Esophagus muscularis mucosa (tissue), 4 donors: ENCODE results near the gene FGFR1OP2. TPM values are rescaled to one million over a fixed set of nuclear protein-coding genes. Genes with fewer than 3 reads are reported as not detected.

Experiments used
- DNase-seq: peaks from one replicate; pipeline ENCODE4 v3.0.0-alpha.2; 2017; ENCODE audit errors: extremely low spot score
- H3K27ac ChIP-seq, 4 donors: fragments of 200-600 bp; sonication (generic); replicated peaks in 1 of 4; 1 replicate in 3 of 4; 2 replicates in 1 of 4; pipeline ENCODE4 v1.5.1; 2016 to 2019; ENCODE audit warnings: mild to moderate bottlenecking in 1 of 4
- H3K27me3 ChIP-seq, 4 donors: fragments of 200-600 bp; sonication (generic); one replicate each; pipeline versions ENCODE4 v1.5.1 to v1.6.0; 2016 to 2019
- H3K36me3 ChIP-seq, 4 donors: fragments of 200-600 bp; sonication (generic); one replicate each; pipeline ENCODE4 v1.5.1; 2016 to 2019
- H3K4me1 ChIP-seq, 4 donors: fragments of 200-600 bp; sonication (generic); one replicate each; pipeline ENCODE4 v1.5.1; 2016 to 2019
- H3K4me3 ChIP-seq, 4 donors: fragments of 200-600 bp; sonication (generic); 1 replicate in 2 of 4; 2 replicates in 2 of 4; pipeline ENCODE4 v1.5.1; 2016 to 2019; ENCODE audit warnings: mild to moderate bottlenecking in 4 of 4, moderate library complexity in 1 of 4
- H3K9me3 ChIP-seq, 4 donors: fragments of 200-600 bp; sonication (generic); 1 replicate in 3 of 4; 2 replicates in 1 of 4; pipeline ENCODE4 v1.5.1; 2016 to 2019
- EP300 ChIP-seq: sonication (generic); formaldehyde crosslinking; IDR thresholded peaks from one replicate; pipeline ENCODE4 v1.6.1; 2017; ENCODE audit warnings: antibody characterized with exemption
- POLR2A ChIP-seq: fragments of 450-650 bp; IDR thresholded peaks from one replicate; pipeline ENCODE4 v1.6.1; 2017; ENCODE audit warnings: antibody characterized with exemption, moderate library complexity, mild to moderate bottlenecking, low read depth
- POLR2AphosphoS5 ChIP-seq, 2 donors: sonication (generic); formaldehyde crosslinking; IDR thresholded peaks; one replicate each; pipeline ENCODE4 v1.6.1; 2017; ENCODE audit warnings: antibody characterized with exemption in 2 of 2
- WGBS: methylation state at CpG from one replicate; pipeline ENCODE4 v1.1.5; 2018; 5-methylcytosine and 5-hydroxymethylcytosine counted together
- intact Hi-C: fragments of 100-400 bp; cut with DNase I; formaldehyde crosslinking; loops from one replicate; pipeline ENCODE4 v1.15.1; 2023
- total RNA-seq, 4 donors: library from RNA; depleted of rRNA; stranded (reverse); fragments of >200 nt; gene quantifications; one replicate each; pipeline versions ENCODE4 v1.1.0 to v1.2.1, GENCODE V29; 2016
- TF ChIP-seq, protein P1 (sequence below), 3 experiments: fragments of 200-600 bp in 2 of 3; fragments of 450-650 bp in 1 of 3; sonication (generic) in 2 of 3; IDR thresholded peaks; one replicate each; pipeline ENCODE4 v1.5.1; 2017 to 2019; ENCODE audit warnings: antibody characterized with exemption in 3 of 3, mild to moderate bottlenecking in 2 of 3, moderate library complexity in 1 of 3

FGFR1OP2 gene
- total RNA-seq, 4 donors from 2014 or later = 52.7 to 65.9 (median 59.4) TPM

DNA sequence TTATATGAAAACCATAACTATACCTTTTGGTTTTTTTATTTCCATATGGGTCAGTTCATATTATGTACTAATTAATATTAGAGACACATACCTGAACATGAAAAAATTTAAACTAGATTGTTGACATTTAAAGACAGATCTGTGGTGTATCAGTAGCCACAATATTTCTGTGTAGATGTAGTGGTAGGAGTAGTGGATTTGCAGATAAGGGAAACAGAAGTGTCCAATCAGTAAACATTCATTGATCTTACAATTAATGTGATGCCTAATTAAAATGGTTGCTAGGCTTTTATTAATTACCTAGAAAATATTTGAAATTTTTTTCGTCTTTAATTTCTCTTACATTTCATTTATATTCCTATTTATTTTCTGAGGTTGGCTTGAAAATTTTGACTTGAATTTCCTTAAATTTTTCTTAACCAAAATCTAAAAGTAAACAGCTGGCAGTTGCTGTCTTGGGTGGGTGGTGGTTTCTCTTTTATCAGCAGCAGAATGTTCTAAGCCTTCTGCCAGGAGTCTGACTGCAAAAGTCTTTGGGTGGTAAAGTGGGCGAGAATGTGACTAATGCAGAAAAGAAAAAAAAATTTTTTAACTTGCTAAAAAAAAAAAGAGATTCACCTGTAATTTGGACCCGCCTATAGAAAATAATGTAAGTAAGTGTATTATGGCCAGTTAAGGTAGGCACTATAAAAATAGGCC lies 2.4 kb downstream of the FGFR1OP2 start:
- Histone ChIP-seq H3K4me1 (peaks cover 36 to 62% (median 55%) of the 10 kb centered on the region in 4 donors), H3K9me3 (peaks cover 0 to 4% (median 0%) of the 10 kb centered on the region in 4 donors), H3K27me3 (no peaks in the 10 kb centered on the region), H3K27ac (no peak overlapping the region), H3K4me3 (peak overlapping the region in 1 of 4 donors; percentile 96), H3K36me3 (no peaks in the 10 kb centered on the region)
- TF ChIP-seq POLR2A = no peak
- no peak for TF ChIP-seq EP300
- TF ChIP-seq, protein P1, sequence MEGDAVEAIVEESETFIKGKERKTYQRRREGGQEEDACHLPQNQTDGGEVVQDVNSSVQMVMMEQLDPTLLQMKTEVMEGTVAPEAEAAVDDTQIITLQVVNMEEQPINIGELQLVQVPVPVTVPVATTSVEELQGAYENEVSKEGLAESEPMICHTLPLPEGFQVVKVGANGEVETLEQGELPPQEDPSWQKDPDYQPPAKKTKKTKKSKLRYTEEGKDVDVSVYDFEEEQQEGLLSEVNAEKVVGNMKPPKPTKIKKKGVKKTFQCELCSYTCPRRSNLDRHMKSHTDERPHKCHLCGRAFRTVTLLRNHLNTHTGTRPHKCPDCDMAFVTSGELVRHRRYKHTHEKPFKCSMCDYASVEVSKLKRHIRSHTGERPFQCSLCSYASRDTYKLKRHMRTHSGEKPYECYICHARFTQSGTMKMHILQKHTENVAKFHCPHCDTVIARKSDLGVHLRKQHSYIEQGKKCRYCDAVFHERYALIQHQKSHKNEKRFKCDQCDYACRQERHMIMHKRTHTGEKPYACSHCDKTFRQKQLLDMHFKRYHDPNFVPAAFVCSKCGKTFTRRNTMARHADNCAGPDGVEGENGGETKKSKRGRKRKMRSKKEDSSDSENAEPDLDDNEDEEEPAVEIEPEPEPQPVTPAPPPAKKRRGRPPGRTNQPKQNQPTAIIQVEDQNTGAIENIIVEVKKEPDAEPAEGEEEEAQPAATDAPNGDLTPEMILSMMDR (IDR thresholded peaks at IDR 0.05) = no peak
- TF ChIP-seq POLR2AphosphoS5 (IDR thresholded peaks at IDR 0.05) = no peak
- no peak for DNase-seq
- intact Hi-C loops = no loop called here
- WGBS = 65% methylated on average over 3 of the region's 3 CpGs

DNA sequence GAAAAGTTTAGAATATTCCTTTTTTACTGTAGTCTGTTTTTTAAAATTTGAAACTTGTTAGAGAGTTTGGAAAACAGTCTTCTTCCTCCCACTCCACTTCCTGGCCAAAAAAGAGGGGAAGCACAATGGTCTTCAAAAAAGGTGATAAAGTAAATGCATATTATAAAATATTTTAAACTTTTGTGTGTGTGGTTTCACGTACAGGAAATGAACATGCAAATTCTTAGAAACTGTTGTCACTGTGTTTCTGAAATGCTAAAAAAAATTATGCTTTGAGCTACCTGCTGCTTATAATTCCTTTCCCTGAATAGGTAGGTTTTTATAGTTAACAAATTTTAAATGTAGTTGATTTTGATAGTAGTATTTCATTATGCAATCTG lies 2.9 kb downstream of the FGFR1OP2 start:
- Histone ChIP-seq H3K4me3 (no peak overlapping the region), H3K4me1 (peaks cover 32 to 56% (median 50%) of the 10 kb centered on the region in 4 donors), H3K27ac (no peak overlapping the region), H3K9me3 (peaks cover 0 to 4% (median 0%) of the 10 kb centered on the region in 4 donors), H3K36me3 (no peaks in the 10 kb centered on the region), H3K27me3 (no peaks in the 10 kb centered on the region)
- DNase-seq = no peak
- TF ChIP-seq, protein P1 (IDR thresholded peaks at IDR 0.05) = no peak
- no peak for TF ChIP-seq EP300
- no peak for TF ChIP-seq POLR2AphosphoS5 (IDR thresholded peaks at IDR 0.05)
- no peak for TF ChIP-seq POLR2A
- 50% methylated on average over 1 of the region's 1 CpG for WGBS
- intact Hi-C loops = no loop called here

DNA sequence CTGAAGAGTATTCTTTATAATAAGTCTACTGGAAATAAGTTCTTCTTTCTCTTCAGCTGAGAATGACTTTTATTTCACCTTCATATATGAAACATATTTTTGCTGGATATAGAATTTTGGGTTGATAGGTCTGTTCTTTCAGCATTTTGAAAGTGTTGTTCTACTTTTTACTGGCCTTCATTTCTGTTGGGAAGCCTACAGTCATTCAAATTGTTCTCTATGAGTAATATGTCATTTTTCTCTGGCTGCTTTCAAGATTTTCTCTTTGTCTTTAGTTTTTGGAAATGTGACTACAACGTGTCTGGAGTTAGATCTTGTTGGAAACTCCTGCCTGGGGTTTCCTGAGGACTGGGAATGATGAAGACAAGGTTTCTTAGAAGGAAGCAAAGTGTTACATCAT lies 10.0 kb downstream of the FGFR1OP2 start:
- Histone ChIP-seq H3K36me3 (peaks cover 0 to 4% (median 0%) of the 10 kb centered on the region in 4 donors), H3K4me1 (peaks cover 0 to 19% (median 4%) of the 10 kb centered on the region in 4 donors), H3K27ac (no peak overlapping the region), H3K27me3 (no peaks in the 10 kb centered on the region), H3K9me3 (peaks cover 0 to 10% (median 5%) of the 10 kb centered on the region in 4 donors), H3K4me3 (no peak overlapping the region)
- TF ChIP-seq, protein P1 (IDR thresholded peaks at IDR 0.05) = no peak
- TF ChIP-seq POLR2A (no peak), POLR2AphosphoS5 (IDR thresholded peaks at IDR 0.05) (no peak), EP300 (no peak)
- 85% methylated on average over 1 of the region's 1 CpG for WGBS
- intact Hi-C loops = no loop called here
- no peak for DNase-seq

DNA sequence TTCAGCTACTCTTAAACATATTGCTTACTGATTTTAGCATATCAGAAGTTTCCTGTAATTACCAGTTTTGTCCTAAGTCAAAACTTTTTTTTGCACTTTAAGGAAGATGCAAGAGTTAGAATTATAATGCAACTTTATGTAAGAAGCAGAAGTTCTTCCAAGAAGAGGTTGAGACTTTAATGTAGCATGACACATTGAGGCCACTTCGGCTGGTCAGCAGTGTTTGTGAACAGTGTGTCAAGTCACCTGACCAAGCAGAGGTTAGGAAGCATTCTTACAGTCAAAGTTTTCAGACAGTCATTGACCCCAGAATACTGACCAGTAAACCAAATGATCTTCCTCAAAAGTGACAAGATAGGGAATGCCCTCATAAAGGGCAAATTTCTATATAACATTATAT lies 15.2 kb downstream of the FGFR1OP2 start:
- no peak for DNase-seq
- H3K27me3 ChIP-seq = no peaks in the 10 kb centered on the region
- 30% methylated on average over 1 of the region's 1 CpG for WGBS
- peaks cover 0 to 19% (median 7%) of the 10 kb centered on the region in 4 donors for H3K4me1 ChIP-seq
- H3K36me3 ChIP-seq = peaks cover 17 to 26% (median 21%) of the 10 kb centered on the region in 4 donors
- H3K27ac ChIP-seq = no peak overlapping the region
- TF ChIP-seq POLR2AphosphoS5 (IDR thresholded peaks at IDR 0.05) (no peak), POLR2A (no peak), EP300 (no peak)
- TF ChIP-seq, protein P1 (IDR thresholded peaks at IDR 0.05) = no peak
- peaks cover 0 to 7% (median under 1%) of the 10 kb centered on the region in 4 donors for H3K9me3 ChIP-seq
- H3K4me3 ChIP-seq = no peak overlapping the region
- intact Hi-C loops = no loop called here
